Measurements from ENCODE around the gene SNHG17.
A peak's percentile ranks its signal among the peaks of the same experiment; 100 is the strongest.

- TF ChIP-seq NBN (IDR thresholded peaks at IDR 0.05; ENCODE audit: low read depth) (peak; percentile 94), MBD1 (CRISPR knock-in tag; IDR thresholded peaks at IDR 0.05) (no peak), HMGN3 (IDR thresholded peaks at IDR 0.05; ENCODE audit: borderline replicate concordance, extremely low read depth, insufficient read length, low read depth, low read length) (peak; percentile 26), CTCF (IDR thresholded peaks at IDR 0.05 in 2 of 3, conservative IDR thresholded peaks at IDR 0.05 in 1 of 3; ENCODE audit: insufficient read depth in 2 of 3, low read depth in 1 of 3, low read length in 3 of 3) (peak; percentile 97 to 100 (median 99)), ZNF695 (CRISPR knock-in tag; IDR thresholded peaks at IDR 0.05) (no peak), GATAD2A (IDR thresholded peaks at IDR 0.05) (peak; percentile 30; the same call in 1 of the 2 replicates), MAFK (IDR thresholded peaks at IDR 0.05; ENCODE audit: low read length) (no peak), RAD21 (CRISPR knock-in tag; conservative IDR thresholded peaks at IDR 0.05 in 1 of 2, IDR thresholded peaks at IDR 0.05 in 1 of 2) (peak; percentile 37 to 57), CHD2 (IDR thresholded peaks at IDR 0.05; ENCODE audit: low read depth, low read length) (peak; percentile 64), EZH2 (IDR thresholded peaks at IDR 0.05; ENCODE audit: borderline replicate concordance, low read depth, low read length) (no peak), FUS (optimal IDR thresholded peaks at IDR 0.05; ENCODE audit: low read depth, low read length) (no peak), KLF16 (IDR thresholded peaks at IDR 0.05) (peak; percentile 79), RNF2 (IDR thresholded peaks at IDR 0.05) (peak; percentile 85)
Observed at GRCh38 chr20:38434770-38435554, at the start of gene SNHG17.

All from K562 (cell line).